OCI-LY3 (cell line): Measurements from ENCODE around the gene WWC1.

Experiments used
- CTCF ChIP-seq: fragments of 200-600, 300-600 bp; sonication (generic); IDR thresholded peaks from 2 replicates; pipeline ENCODE4 v1.5.1; 2014; ENCODE audit warnings: antibody characterized with exemption, low read length, low read depth
- EZH2phosphoT487 ChIP-seq: fragments of 200-600 bp; shearing (Covaris generic); IDR thresholded peaks from 2 replicates; pipeline ENCODE4 v1.6.1; 2018; ENCODE audit warnings: antibody characterized with exemption, mixed run types, low read depth

GRCh38 chr5:168290902-168291341, 523 bp upstream of the WWC1 start:
- TF ChIP-seq CTCF (no peak), EZH2phosphoT487 (no peak)
